ENCODE data around the gene RPS2. TPM values are rescaled to one million over a fixed set of nuclear protein-coding genes. Genes with fewer than 3 reads are reported as not detected.

Gene RPS2
- total and polyA plus RNA-seq, 2 experiments from 2014 or later, result 1,060 to 1,536 TPM

DNA sequence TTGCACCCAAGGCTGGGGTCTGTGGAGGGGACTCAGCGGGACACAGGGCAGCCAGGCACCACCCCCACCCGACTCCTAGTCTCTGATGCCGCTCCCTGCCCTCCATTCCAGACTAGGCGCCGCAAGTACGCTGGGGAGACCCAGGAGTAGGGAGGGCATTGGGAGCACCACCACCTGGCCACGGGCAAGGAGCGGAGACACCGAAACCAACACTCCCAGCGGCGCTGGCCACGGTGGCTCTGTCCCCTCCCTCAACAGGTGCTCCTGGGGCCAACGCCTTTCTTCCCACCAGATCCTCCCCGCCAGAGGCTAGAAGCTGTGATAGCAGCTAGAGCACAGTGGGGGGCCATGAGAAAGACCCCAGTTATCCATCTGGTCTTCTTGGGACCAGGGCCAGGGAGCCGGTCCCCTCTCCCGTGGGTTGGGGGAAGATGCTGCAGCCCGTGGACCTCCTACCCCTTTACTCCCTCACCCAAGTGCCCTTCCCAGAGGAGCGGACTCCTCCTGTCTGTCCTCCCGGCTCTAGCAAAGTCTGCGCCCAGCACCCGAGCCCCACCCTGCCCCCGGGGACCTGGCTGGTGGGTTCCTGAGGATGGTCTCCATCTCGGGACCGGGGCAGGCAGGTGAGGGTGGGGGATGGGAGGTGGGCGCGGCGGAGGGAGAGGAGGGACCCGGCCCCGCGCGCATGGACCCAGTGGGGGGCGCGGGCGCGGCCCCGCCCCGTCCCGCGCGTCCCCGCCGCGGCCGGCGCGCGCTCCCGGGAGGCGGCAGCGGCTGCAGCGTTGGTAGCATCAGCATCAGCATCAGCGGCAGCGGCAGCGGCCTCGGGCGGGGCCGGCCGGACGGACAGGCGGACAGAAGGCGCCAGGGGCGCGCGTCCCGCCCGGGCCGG lies 24.8 kb upstream of the RPS2 start, which contains the start of gene SYNGR3:
Gene SYNGR3, plus strand, starts transcription at position 762 of the 892 bp plus-strand sequence. CDS start 133 bp downstream, outside the sequence.
- Histone ChIP-seq H4K20me1 (ENCODE audit: insufficient read depth) (no peaks in the 10 kb centered on the region), H3K79me2 (ENCODE audit: insufficient read depth) (peaks cover 9% of the 10 kb centered on the region; the same call in 1 of the 2 replicates), H3K27me3 (replicated peaks; ENCODE audit: insufficient read depth) (peaks cover 21% of the 10 kb centered on the region; the same call in 1 of the 2 replicates), H3K4me3 (no peak within 1 kb of the TSS), H3K27ac (no peak within 1 kb of the TSS), H3K4me2 (ENCODE audit: unreplicated experiment) (no peak within 1 kb of the TSS), H3K4me1 (ENCODE audit: insufficient read depth) (no peaks in the 10 kb centered on the region), H3K9ac (no peak within 1 kb of the TSS), H2AFZ (no peak within 1 kb of the TSS), H3K9me3 (ENCODE audit: low read depth) (no peaks in the 10 kb centered on the region), H3F3A (ENCODE audit: insufficient read depth) (peaks cover 10% of the 10 kb centered on the region; the same call in 1 of the 2 replicates), H3K36me3 (ENCODE audit: low read depth) (no peaks in the 10 kb centered on the region), H3K9me2 (ENCODE audit: insufficient read depth) (no peaks in the 10 kb centered on the region)
- TF ChIP-seq EZH2 (IDR thresholded peaks at IDR 0.05; ENCODE audit: insufficient read depth, poor library complexity, severe bottlenecking) (peak; percentile 75), EZH2phosphoT487 (IDR thresholded peaks at IDR 0.05; ENCODE audit: insufficient read depth, low read depth) (no peak)
- in situ Hi-C loops (cut with MboI), result no loop called here
- DNase-seq, result peak; percentile 66
- 5 to 10% methylated on average over 32 to 50 of the region's 67 CpGs for WGBS, 2 experiments (ENCODE audit: low coverage in 1 of 2, low lambda C conversion rate in 2 of 2, missing lambda C conversion rate in 2 of 2)

DNA sequence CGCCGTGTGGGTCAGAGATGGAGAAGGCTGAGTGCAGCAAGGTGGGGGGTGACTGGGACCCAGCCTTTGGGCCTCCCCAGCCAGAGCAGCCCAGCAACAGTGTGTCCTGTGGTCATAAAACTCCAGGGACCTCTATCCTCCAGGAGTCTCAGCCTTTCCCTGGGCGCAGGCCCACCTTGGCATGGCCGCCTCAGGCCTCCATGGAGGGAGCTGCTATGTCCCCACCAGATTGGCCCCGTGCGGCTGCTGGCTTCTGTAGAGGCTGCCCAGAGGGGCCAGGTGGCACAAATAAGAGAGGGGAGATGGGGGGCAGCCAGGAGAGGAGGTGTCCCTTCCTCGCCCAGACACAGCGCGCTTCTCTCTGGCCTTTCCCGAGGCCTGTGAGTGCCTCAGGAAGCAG lies 22.6 kb upstream of the RPS2 start:
- no peaks in the 10 kb centered on the region for H3K9me2 ChIP-seq (ENCODE audit: insufficient read depth)
- no peaks in the 10 kb centered on the region for H4K20me1 ChIP-seq (ENCODE audit: insufficient read depth)
- no peak overlapping the region for H2AFZ ChIP-seq
- H3F3A ChIP-seq (ENCODE audit: insufficient read depth), result peaks cover 9% of the 10 kb centered on the region
- no peak overlapping the region for H3K27ac ChIP-seq
- no peak for DNase-seq
- peaks cover 9% of the 10 kb centered on the region; the same call in 1 of the 2 replicates for H3K79me2 ChIP-seq (ENCODE audit: insufficient read depth)
- H3K9ac ChIP-seq, result no peak overlapping the region
- H3K4me3 ChIP-seq, result no peak overlapping the region
- H3K27me3 ChIP-seq (replicated peaks; ENCODE audit: insufficient read depth), result peaks cover 21% of the 10 kb centered on the region; the same call in 1 of the 2 replicates
- no peak overlapping the region for H3K4me2 ChIP-seq (ENCODE audit: unreplicated experiment)
- no peaks in the 10 kb centered on the region for H3K4me1 ChIP-seq (ENCODE audit: insufficient read depth)
- H3K36me3 ChIP-seq (ENCODE audit: low read depth), result no peaks in the 10 kb centered on the region
- TF ChIP-seq EZH2 (IDR thresholded peaks at IDR 0.05; ENCODE audit: insufficient read depth, poor library complexity, severe bottlenecking), result no peak
- TF ChIP-seq EZH2phosphoT487 (IDR thresholded peaks at IDR 0.05; ENCODE audit: insufficient read depth, low read depth), result no peak
- 95 to 98% methylated on average over 9 to 10 of the region's 10 CpGs for WGBS, 2 experiments (ENCODE audit: low coverage in 1 of 2, low lambda C conversion rate in 2 of 2, missing lambda C conversion rate in 2 of 2)
- in situ Hi-C loops (cut with MboI), result no loop called here
- H3K9me3 ChIP-seq (ENCODE audit: low read depth), result no peaks in the 10 kb centered on the region

DNA sequence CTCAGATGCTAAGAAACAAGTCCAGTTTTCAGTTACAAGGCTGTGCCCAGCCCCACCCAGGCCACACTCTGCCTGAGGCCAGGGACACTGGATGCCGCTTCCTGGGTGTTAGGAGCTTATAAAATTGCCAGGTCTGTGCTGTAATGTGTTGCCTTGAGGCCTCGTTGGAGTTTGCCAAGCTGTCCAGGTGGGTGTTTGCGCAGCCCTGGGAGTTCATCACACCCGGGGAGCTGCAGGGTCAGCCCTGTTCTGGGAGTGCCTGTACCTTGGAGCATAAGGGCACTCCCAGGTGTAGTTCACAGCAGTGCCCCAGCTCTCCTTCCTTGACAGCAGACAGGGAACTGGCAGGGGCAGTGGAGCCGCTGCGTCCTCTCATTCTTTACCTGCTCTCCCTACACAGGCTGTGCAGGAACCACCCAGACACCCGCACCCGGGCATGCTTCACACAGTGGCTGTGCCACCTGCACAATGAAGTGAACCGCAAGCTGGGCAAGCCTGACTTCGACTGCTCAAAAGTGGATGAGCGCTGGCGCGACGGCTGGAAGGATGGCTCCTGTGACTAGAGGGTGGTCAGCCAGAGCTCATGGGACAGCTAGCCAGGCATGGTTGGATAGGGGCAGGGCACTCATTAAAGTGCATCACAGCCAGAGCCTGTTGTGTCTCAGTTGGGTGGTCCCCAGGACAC lies 21.0 kb upstream of the RPS2 start:
- Histone ChIP-seq H3K4me2 (ENCODE audit: unreplicated experiment) (peak overlapping the region; percentile 91), H3K9me2 (ENCODE audit: insufficient read depth) (no peaks in the 10 kb centered on the region), H3K9me3 (ENCODE audit: low read depth) (no peaks in the 10 kb centered on the region), H3K79me2 (ENCODE audit: insufficient read depth) (peaks cover 9% of the 10 kb centered on the region; the same call in 1 of the 2 replicates), H3K4me1 (ENCODE audit: insufficient read depth) (no peaks in the 10 kb centered on the region), H3K36me3 (ENCODE audit: low read depth) (no peaks in the 10 kb centered on the region), H3K27me3 (replicated peaks; ENCODE audit: insufficient read depth) (peaks cover 24% of the 10 kb centered on the region), H3F3A (ENCODE audit: insufficient read depth) (peaks cover 9% of the 10 kb centered on the region), H3K27ac (no peak overlapping the region), H3K9ac (peak overlapping the region; percentile 82; the same call in 1 of the 2 replicates), H3K4me3 (no peak overlapping the region; the same call in 1 of the 2 replicates), H2AFZ (no peak overlapping the region), H4K20me1 (ENCODE audit: insufficient read depth) (no peaks in the 10 kb centered on the region)
- no peak for DNase-seq
- 92 to 94% methylated on average over 14 of the region's 14 CpGs for WGBS, 2 experiments (ENCODE audit: low coverage in 1 of 2, low lambda C conversion rate in 2 of 2, missing lambda C conversion rate in 2 of 2)
- in situ Hi-C loops (cut with MboI), result no loop called here
- TF ChIP-seq EZH2 (IDR thresholded peaks at IDR 0.05; ENCODE audit: insufficient read depth, poor library complexity, severe bottlenecking) (no peak), EZH2phosphoT487 (IDR thresholded peaks at IDR 0.05; ENCODE audit: insufficient read depth, low read depth) (no peak)

Measured in GM23248 (cell line).